NT2/D1 (cell line): ENCODE data around the gene RWDD2A.
"Not testable (repeated sequence)": the region's sequence is repeated elsewhere in the genome, so short reads cannot be mapped to it uniquely, and the experiment has no call there.

ENCODE experiments used
- DNase-seq: peaks from one replicate; pipeline ENCODE4 v3.0.0-alpha.2; 2011; ENCODE audit warnings: low read depth, low spot score
- H3K27me3 ChIP-seq: 2 replicates; pipeline ENCODE4 v1.6.0; 2011; ENCODE audit warnings: mild to moderate bottlenecking; ENCODE audit not compliant: insufficient read length, insufficient read depth
- H3K36me3 ChIP-seq: 2 replicates; pipeline ENCODE4 v1.6.1; 2011; ENCODE audit warnings: mild to moderate bottlenecking, low read length, mixed read lengths; ENCODE audit not compliant: insufficient read depth, insufficient read length
- H3K4me1 ChIP-seq: 2 replicates; pipeline ENCODE4 v1.5.1; 2011; ENCODE audit not compliant: insufficient read depth, insufficient read length
- H3K4me3 ChIP-seq: 2 replicates; pipeline ENCODE4 v1.5.1; 2011; ENCODE audit warnings: low read depth; ENCODE audit not compliant: insufficient read length
- H3K9ac ChIP-seq: 2 replicates; pipeline ENCODE4 v1.6.0; 2011; ENCODE audit warnings: low read depth; ENCODE audit not compliant: insufficient read length
- H3K9me3 ChIP-seq: 2 replicates; pipeline ENCODE4 v1.5.1; 2011; ENCODE audit warnings: mild to moderate bottlenecking, low read length; ENCODE audit not compliant: insufficient read depth
- SUZ12 ChIP-seq: IDR thresholded peaks from 2 replicates; pipeline ENCODE4 v1.6.1; 2011; ENCODE audit not compliant: insufficient read length, insufficient read depth; ENCODE audit errors: extremely low read depth
- YY1 ChIP-seq: IDR thresholded peaks from 2 replicates; pipeline ENCODE4 v1.6.1; 2011; ENCODE audit not compliant: insufficient read length, insufficient read depth
- ZNF274 ChIP-seq: IDR thresholded peaks from 2 replicates; pipeline ENCODE4 v1.6.1; 2011; ENCODE audit warnings: mild to moderate bottlenecking, low read depth, low read length

RWDD2A gene

DNA sequence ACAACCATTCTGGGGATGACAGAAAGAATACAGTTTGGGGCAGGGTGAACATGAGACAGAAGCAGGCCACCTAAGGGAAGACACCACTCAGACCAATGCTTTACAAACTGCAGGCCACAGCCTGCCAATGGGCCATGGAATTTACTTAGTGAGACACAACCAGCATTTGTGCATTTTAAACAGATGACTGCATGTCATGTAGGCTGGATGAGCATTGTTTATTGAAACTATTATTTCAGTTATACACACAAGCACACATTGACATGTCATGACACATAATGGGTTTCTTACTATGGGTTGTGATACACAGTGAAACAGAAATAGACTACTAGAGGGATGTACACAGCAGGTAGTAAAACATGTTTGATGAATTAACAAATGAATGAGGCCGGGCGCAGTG, 8.1 kb upstream of the RWDD2A start:
- Histone ChIP-seq H3K9ac (no peak overlapping the region), H3K4me3 (no peak overlapping the region), H3K4me1 (no peaks in the 10 kb centered on the region), H3K27me3 (no peaks in the 10 kb centered on the region), H3K36me3 (peaks cover 87% of the 10 kb centered on the region), H3K9me3 (no peaks in the 10 kb centered on the region)
- no peak for DNase-seq
- TF ChIP-seq ZNF274 (no peak), SUZ12 (no peak), YY1 (no peak)

DNA sequence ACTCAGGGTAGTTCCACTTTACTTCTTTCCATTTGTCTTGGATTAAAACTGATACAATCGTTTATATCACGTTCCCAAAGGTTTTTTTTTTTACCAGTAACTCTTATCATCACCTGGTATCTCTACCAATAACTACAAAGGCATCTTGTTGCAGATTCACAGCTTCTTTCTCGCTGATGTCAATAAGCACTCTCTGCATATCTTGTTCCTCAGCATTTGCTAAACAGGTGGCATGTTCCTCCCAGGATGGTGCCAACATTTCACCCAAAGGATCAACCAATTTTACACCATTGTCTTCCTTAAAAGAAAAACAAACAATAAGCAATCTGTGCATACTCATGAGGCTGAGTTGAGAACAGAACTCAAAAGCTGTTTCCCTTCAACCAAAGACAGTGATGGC, 4.7 kb upstream of the RWDD2A start:
- Histone ChIP-seq H3K9ac (no peak overlapping the region), H3K4me3 (no peak overlapping the region), H3K27me3 (no peaks in the 10 kb centered on the region), H3K9me3 (no peaks in the 10 kb centered on the region), H3K36me3 (peaks cover 68% of the 10 kb centered on the region), H3K4me1 (no peaks in the 10 kb centered on the region)
- no peak for DNase-seq
- TF ChIP-seq SUZ12 (no peak), YY1 (no peak), ZNF274 (no peak)

DNA sequence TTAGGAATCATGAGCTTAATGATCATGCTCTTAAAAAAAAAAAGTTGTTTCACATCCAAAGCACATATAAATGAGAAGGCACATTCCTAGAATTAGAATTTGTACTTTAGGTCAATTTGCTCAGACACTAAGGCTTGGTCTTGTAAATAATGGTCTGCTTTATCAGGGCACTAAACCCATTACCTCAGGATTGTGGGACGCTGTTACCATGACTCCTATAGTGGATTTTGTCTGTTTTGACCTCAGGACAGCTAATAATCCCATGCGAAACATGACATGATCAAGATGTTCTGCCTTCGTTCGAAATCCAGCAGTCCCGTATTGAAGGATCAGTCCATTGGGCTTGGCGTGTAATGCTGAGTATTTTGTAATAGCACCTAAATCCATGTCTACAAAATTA, 2.5 kb upstream of the RWDD2A start:
- DNase-seq, result no peak
- no peak overlapping the region for H3K4me3 ChIP-seq
- no peak overlapping the region for H3K9ac ChIP-seq
- peaks cover 3% of the 10 kb centered on the region for H3K4me1 ChIP-seq
- H3K36me3 ChIP-seq, result peaks cover 56% of the 10 kb centered on the region
- H3K9me3 ChIP-seq, result no peaks in the 10 kb centered on the region
- peaks cover 2% of the 10 kb centered on the region for H3K27me3 ChIP-seq
- TF ChIP-seq YY1 (no peak), ZNF274 (no peak), SUZ12 (no peak)

DNA sequence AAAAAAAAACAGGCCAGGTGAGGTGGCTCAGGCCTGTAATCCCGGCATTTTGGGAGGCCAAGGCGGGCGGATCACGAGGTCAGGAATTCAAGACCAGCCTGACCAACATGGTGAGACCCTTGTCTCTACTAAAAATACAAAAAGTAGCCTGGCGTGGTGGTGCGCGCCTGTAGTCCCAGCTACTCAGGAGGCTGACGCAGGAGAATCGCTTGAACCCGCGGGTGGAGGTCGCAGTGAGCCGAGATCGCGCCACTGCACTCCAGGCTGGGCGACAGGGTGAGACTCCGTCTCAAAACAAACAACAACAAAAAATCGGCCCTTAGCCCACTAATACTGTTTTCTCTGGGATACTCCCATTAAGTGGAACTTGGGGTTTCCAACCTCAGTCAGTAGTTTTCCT, 1.2 kb upstream of the RWDD2A start:
- not testable (repeated sequence) for DNase-seq, H3K4me1 ChIP-seq, H3K9ac ChIP-seq, H3K9me3 ChIP-seq, H3K27me3 ChIP-seq
- peak overlapping the region; percentile 72 for H3K4me3 ChIP-seq
- H3K36me3 ChIP-seq, result peaks cover 52% of the 10 kb centered on the region

DNA sequence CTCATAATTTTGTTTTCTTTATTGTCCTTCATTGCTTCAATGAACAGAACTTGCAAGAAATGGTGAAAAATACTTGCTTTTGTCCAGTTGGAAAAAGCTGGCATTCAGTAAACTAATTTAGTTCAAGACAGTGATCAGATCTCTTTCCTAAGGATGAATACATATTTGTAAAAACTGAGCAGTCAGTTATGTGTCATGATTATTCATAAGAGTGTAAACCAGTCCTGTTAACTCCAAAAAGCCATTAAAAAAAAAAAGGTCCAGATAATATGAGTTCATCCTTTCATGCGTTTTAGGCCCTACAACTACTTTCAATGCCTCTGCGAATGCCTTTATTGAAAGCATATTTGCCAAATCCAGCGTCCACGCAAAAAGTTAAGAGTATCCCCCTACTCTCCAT, 701 bp upstream of the RWDD2A start:
- H3K4me1 ChIP-seq, result peaks cover 3% of the 10 kb centered on the region
- H3K4me3 ChIP-seq, result peak overlapping the region; percentile 72
- H3K9me3 ChIP-seq, result no peaks in the 10 kb centered on the region
- peak overlapping the region; percentile 69 for H3K9ac ChIP-seq
- peaks cover 47% of the 10 kb centered on the region for H3K36me3 ChIP-seq
- no peak for DNase-seq
- TF ChIP-seq ZNF274 (no peak), YY1 (no peak), SUZ12 (no peak)
- H3K27me3 ChIP-seq, result peaks cover 2% of the 10 kb centered on the region

DNA sequence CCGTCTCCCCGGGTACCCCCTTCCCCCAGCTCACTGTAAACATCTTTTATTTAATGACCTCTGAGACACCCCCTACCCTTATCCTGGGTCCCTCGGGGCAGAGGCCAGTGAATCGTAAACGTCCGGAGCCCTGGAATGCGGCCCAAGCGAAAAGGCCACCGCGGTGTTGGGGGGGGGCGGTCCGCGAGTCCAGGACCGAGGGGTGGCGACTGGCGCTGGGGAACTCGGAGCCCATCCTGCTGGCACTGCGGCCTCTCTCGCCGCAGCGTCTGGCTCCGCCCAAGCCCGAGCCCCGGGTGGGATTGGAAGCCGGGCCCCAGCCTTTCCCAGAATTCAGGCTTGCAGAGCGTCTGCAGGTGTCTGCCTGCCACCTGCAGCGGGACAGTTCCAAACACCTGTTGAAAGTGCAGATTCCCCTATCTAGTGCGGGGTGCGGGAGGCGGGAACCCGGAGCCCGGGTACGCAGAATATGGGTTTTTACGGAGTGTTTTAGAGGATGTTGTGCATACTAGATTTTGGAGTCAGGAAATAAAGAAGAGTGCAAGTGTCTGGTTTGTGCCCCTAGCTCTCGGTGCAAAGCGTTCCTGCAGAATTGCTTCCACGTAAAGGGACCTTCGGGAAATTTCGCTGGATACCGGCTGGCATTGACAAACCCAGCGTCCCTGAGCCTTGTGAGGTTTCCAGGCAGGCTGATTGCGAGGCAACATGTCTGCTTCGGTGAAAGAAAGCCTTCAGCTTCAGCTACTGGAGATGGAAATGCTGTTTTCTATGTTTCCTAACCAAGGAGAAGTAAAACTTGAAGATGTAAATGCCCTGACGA, 800 bp downstream of the RWDD2A start:
- no peaks in the 10 kb centered on the region for H3K9me3 ChIP-seq

DNA sequence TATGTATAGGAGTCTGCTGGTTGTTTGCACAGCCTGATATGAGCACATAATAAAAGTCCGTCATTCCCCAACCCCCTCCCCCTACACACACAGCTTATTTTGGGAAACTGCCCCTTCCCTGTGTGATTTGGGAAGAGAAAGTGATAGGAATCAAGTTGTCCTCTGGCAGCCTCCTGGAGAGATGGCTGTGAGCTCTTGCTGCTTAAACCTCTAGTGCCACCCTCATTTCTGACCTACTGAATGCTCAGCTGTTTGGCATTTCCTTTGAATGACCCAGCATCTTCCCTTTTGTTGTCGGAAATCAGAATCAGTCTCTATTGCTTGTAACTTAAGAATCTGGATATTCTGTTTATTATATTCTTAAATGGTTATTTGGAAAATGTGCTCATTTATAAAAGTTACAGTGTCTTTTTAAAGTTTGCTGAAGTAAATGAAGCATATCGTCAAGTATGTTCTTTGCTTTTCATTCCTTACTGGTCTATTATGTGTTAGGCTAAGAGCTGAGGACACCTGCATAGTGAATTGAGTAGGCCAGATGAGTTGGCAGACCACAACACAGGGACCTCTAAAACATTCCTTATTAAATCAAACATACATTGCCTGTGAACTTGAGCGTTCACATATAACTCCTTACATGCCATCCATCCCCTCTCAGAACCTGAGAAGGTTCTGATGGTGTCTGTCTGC, 5.5 kb downstream of the RWDD2A start:
- TF ChIP-seq ZNF274 (no peak), YY1 (no peak), SUZ12 (no peak)
- H3K36me3 ChIP-seq, result peaks cover 14% of the 10 kb centered on the region
- H3K27me3 ChIP-seq, result peaks cover 2% of the 10 kb centered on the region
- DNase-seq, result no peak
- peaks cover 3% of the 10 kb centered on the region for H3K4me1 ChIP-seq
- no peaks in the 10 kb centered on the region for H3K9me3 ChIP-seq
- H3K9ac ChIP-seq, result no peak overlapping the region
- no peak overlapping the region for H3K4me3 ChIP-seq

More for the DNA sequence above, 800 bp downstream of the RWDD2A start:
- peaks cover 2% of the 10 kb centered on the region for H3K27me3 ChIP-seq
- H3K4me3 ChIP-seq, result peak overlapping the region; percentile 72
- no peak for TF ChIP-seq ZNF274
- no peak for TF ChIP-seq SUZ12
- no peak for TF ChIP-seq YY1
- no peak for DNase-seq
- H3K36me3 ChIP-seq, result peaks cover 37% of the 10 kb centered on the region
- peak overlapping the region; percentile 69 for H3K9ac ChIP-seq
- peaks cover 3% of the 10 kb centered on the region for H3K4me1 ChIP-seq
